Right atrium auricular region (tissue), 2 donors: Measurements from ENCODE around the gene SLCO4A1. TPM values are rescaled to one million over a fixed set of nuclear protein-coding genes. Genes with fewer than 3 reads are reported as not detected.

ENCODE experiments used
- DNase-seq: peaks from one replicate; pipeline ENCODE4 v3.0.0-alpha.2; 2019; ENCODE audit warnings: low spot score
- H3K27ac ChIP-seq, 2 donors: fragments of 200-600 bp; sonication (generic); 1 replicate in 1 of 2; 2 replicates in 1 of 2; pipeline ENCODE4 v1.5.1; 2016 to 2019
- H3K27me3 ChIP-seq, 2 donors: fragments of 200-600 bp; sonication (generic); one replicate each; pipeline versions ENCODE4 v1.5.1 to v1.6.0; 2017 to 2019
- H3K36me3 ChIP-seq: fragments of 200-600 bp; sonication (generic); one replicate; pipeline ENCODE4 v1.5.1; 2016
- H3K4me1 ChIP-seq, 2 donors: fragments of 200-600 bp; sonication (generic); one replicate each; pipeline versions ENCODE4 v1.5.1 to v1.6.0; 2017 to 2019
- H3K4me3 ChIP-seq, 2 donors: fragments of 200-600 bp; sonication (generic); 1 replicate in 1 of 2; 2 replicates in 1 of 2; pipeline ENCODE4 v1.5.1; 2017 to 2019; ENCODE audit warnings: mild to moderate bottlenecking in 1 of 2, moderate library complexity in 1 of 2
- H3K9me3 ChIP-seq, 2 donors: fragments of 200-600 bp; sonication (generic); one replicate each; pipeline ENCODE4 v1.5.1; 2019
- total RNA-seq, 2 donors: library from RNA; depleted of rRNA; stranded (reverse); fragments of >200 nt; gene quantifications; one replicate each; pipeline ENCODE4 v1.1.0, GENCODE V29; 2016
- TF ChIP-seq, protein P1 (sequence below), 2 donors: fragments of 200-600 bp; sonication (generic); IDR thresholded peaks; one replicate each; pipeline ENCODE4 v1.5.1; 2019; ENCODE audit warnings: antibody characterized with exemption in 2 of 2

Gene SLCO4A1
- total RNA-seq, 2 donors from 2014 or later: 13.4 to 19.8 TPM

DNA sequence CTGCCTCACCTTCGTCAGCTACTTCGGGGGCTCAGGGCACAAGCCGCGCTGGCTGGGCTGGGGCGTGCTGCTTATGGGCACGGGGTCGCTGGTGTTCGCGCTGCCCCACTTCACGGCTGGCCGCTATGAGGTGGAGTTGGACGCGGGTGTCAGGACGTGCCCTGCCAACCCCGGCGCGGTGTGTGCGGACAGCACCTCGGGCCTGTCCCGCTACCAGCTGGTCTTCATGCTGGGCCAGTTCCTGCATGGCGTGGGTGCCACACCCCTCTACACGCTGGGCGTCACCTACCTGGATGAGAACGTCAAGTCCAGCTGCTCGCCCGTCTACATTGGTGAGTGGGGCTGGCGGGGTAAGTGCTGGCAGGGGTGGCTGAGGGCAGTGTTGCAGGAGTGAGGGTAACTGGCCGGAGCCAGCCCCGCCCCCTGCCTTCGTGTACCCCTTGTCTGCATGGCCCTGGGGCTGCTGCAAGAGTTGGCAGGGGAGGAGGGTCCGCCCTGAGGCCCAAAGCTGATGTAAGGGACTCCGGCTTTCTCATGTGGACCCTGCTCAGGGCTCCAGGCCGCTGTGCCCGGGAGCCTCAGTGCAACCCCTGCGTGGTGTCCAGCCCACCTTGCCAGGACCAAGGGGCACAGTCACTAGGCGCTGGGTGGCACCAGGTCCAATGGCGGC is 14.8 kb downstream of the SLCO4A1 start:
- peaks cover 0 to 16% of the 10 kb centered on the region in 2 donors for H3K4me1 ChIP-seq
- no peak overlapping the region for H3K27ac ChIP-seq
- TF ChIP-seq, protein P1, sequence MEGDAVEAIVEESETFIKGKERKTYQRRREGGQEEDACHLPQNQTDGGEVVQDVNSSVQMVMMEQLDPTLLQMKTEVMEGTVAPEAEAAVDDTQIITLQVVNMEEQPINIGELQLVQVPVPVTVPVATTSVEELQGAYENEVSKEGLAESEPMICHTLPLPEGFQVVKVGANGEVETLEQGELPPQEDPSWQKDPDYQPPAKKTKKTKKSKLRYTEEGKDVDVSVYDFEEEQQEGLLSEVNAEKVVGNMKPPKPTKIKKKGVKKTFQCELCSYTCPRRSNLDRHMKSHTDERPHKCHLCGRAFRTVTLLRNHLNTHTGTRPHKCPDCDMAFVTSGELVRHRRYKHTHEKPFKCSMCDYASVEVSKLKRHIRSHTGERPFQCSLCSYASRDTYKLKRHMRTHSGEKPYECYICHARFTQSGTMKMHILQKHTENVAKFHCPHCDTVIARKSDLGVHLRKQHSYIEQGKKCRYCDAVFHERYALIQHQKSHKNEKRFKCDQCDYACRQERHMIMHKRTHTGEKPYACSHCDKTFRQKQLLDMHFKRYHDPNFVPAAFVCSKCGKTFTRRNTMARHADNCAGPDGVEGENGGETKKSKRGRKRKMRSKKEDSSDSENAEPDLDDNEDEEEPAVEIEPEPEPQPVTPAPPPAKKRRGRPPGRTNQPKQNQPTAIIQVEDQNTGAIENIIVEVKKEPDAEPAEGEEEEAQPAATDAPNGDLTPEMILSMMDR (IDR thresholded peaks at IDR 0.05): no peak
- no peaks in the 10 kb centered on the region for H3K27me3 ChIP-seq
- H3K4me3 ChIP-seq: no peak overlapping the region
- DNase-seq: no peak
- H3K9me3 ChIP-seq: no peaks in the 10 kb centered on the region
- peaks cover 7% of the 10 kb centered on the region for H3K36me3 ChIP-seq

DNA sequence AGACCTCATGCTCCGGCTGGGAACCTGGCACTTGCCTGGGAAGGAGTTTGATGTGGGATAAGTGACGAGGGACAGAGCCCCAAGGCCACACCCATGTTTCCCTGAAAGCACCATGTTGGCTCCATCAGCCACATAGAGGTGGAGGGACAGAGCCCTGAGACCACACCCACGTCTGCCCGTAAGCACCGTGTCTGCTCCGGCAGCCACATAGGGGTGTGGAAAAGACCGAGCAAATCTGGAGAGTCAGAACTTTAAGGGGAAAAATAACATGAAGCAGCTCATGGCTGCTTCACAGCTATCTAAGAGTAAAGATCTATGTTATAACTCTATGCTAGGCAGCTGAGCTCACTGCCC is 15.3 kb downstream of the SLCO4A1 start:
- no peak for DNase-seq
- H3K4me1 ChIP-seq: peaks cover 0 to 13% of the 10 kb centered on the region in 2 donors
- no peak overlapping the region for H3K4me3 ChIP-seq
- no peak overlapping the region for H3K27ac ChIP-seq
- TF ChIP-seq, protein P1 (IDR thresholded peaks at IDR 0.05): no peak
- no peaks in the 10 kb centered on the region for H3K27me3 ChIP-seq
- peaks cover 9% of the 10 kb centered on the region for H3K36me3 ChIP-seq
- H3K9me3 ChIP-seq: no peaks in the 10 kb centered on the region

DNA sequence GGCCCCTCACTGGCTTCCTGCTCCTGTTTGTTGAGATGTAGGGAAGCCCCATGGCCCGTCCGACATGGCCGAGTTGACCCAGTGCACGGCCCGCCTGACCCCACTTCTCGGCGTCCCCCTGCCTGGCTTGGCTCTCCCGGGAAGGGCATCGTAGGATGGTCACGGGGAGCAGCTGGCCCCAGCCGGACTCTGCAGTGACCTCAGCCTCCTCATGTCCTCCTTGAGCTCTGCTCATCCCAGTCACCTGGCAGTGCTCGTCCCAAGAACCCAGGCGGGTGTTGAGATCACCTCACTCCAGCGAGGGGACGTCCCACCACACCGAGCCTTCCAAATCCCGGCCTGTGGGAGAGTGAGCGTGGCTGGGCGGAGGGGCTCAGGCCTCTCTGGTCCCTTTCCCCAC is 15.7 kb downstream of the SLCO4A1 start:
- Histone ChIP-seq H3K27ac (no peak overlapping the region), H3K36me3 (peaks cover 9% of the 10 kb centered on the region), H3K9me3 (no peaks in the 10 kb centered on the region), H3K27me3 (no peaks in the 10 kb centered on the region), H3K4me1 (peaks cover 0 to 9% of the 10 kb centered on the region in 2 donors), H3K4me3 (no peak overlapping the region)
- no peak for DNase-seq
- TF ChIP-seq, protein P1 (IDR thresholded peaks at IDR 0.05): no peak

DNA sequence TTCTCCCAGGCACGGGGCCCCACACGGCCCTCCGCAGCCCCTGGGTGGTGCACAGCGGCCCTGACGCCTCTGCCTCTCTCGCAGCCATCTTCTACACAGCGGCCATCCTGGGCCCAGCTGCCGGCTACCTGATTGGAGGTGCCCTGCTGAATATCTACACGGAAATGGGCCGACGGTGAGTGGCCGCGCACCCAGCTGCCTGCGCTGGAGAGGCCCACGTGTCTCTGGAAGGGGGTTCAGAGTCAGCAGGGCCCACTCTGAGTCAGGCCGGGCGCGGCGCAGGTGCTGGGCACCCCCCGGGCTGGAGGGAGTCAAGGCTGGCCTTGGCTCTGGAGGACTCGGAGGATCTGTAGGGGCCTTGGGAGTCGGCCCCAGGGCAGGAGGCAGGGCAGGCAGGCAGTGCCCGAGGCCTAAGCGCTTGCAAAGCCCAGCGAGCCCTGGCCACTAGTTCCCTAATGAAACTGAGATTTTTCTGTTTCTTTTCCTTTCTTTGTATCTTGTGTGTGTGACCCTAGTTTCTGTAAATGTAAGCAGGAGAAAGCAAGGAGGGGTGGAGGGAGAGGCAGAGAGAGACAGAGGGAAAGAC is 16.4 kb downstream of the SLCO4A1 start:
- H3K9me3 ChIP-seq: no peaks in the 10 kb centered on the region
- TF ChIP-seq, protein P1 (IDR thresholded peaks at IDR 0.05): no peak
- H3K36me3 ChIP-seq: peaks cover 9% of the 10 kb centered on the region
- H3K4me3 ChIP-seq: no peak overlapping the region
- H3K27me3 ChIP-seq: no peaks in the 10 kb centered on the region
- H3K27ac ChIP-seq: no peak overlapping the region
- no peak for DNase-seq
- H3K4me1 ChIP-seq: peaks cover 0 to 3% of the 10 kb centered on the region in 2 donors

DNA sequence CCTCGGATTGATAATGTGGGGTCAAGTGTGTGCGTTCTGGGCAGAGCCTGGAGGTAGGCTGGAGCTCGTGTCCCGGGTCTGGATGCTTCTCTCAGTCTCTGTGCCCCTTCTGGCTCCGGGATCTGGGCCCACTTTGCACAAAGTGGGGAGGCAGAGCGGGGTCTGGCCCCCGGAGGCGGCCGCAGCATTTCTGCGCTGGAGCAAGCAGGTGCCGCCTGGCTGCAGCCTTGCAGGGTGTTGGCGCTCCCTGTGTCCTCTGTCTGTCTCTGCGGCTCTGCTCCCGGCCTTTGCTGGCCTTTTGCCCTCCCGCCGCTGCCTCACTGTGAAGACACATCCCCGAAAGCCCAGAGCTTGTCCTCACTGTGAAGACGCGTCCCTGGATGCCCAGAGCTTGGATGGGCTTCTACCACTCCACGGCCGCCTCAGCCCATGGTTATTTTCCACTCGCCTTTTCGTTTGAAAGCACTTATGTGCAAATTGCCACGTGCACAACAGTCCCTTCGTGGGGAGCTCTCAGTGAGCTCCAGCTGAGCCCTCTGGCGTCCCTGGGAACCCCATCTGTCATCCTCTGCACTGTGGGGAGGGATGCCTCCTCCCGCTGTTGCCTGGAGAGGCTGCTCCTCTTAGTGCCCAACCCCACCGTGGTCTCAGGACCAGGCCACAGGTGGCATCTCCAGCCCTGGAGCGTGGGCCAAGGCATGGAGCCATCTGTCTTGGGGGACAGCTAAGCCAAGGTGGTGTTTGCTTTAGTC is 17.4 kb downstream of the SLCO4A1 start:
- Histone ChIP-seq H3K4me3 (no peak overlapping the region), H3K27me3 (no peaks in the 10 kb centered on the region), H3K4me1 (peaks cover 0 to 3% of the 10 kb centered on the region in 2 donors), H3K9me3 (no peaks in the 10 kb centered on the region), H3K36me3 (peaks cover 9% of the 10 kb centered on the region), H3K27ac (no peak overlapping the region)
- DNase-seq: no peak
- TF ChIP-seq, protein P1 (IDR thresholded peaks at IDR 0.05): no peak
